Lung (tissue), 16 donors: ENCODE measurements around the gene COL6A2. TPM values are rescaled to one million over a fixed set of nuclear protein-coding genes. Genes with fewer than 3 reads are reported as not detected.

Source experiments
- ATAC-seq: fragments of 200-7000 bp; cut with Tn5 transposase; one replicate; pipeline ENCODE4 v1.9.1; 2020; ENCODE audit warnings: moderate number of reproducible peaks; ENCODE audit not compliant: insufficient read depth, low FRiP score
- DNase-seq, 3 donors: peaks; one replicate each; pipeline ENCODE4 v3.0.0-alpha.2; 2013 to 2017
- H3K27ac ChIP-seq, 2 donors: one replicate each; pipeline ENCODE4 v1.5.1; 2013; ENCODE audit warnings: mild to moderate bottlenecking in 2 of 2, moderate library complexity in 2 of 2, control low read depth in 1 of 2, inconsistent platforms in 1 of 2, low read depth in 1 of 2, low read length in 1 of 2
- H3K27me3 ChIP-seq, 3 donors: one replicate each; pipeline ENCODE4 v1.5.1; 2013; ENCODE audit warnings: low read length in 2 of 3; ENCODE audit not compliant: control insufficient read depth in 3 of 3, insufficient read depth in 3 of 3
- H3K36me3 ChIP-seq, 4 donors: one replicate each; pipeline ENCODE4 v1.5.1; 2013; ENCODE audit warnings: low read length in 4 of 4, mild to moderate bottlenecking in 1 of 4, moderate library complexity in 1 of 4; ENCODE audit not compliant: control insufficient read depth in 4 of 4, insufficient read depth in 4 of 4
- H3K4me1 ChIP-seq, 5 donors: one replicate each; pipeline ENCODE4 v1.5.1; 2013; ENCODE audit warnings: low read length in 5 of 5, mild to moderate bottlenecking in 2 of 5, moderate library complexity in 1 of 5; ENCODE audit not compliant: control insufficient read depth in 5 of 5, insufficient read depth in 5 of 5
- H3K4me3 ChIP-seq: one replicate; pipeline ENCODE4 v1.5.1; 2013; ENCODE audit warnings: mild to moderate bottlenecking, control low read depth, moderate library complexity
- H3K9ac ChIP-seq, 2 donors: one replicate each; pipeline ENCODE4 v1.5.1; 2013; ENCODE audit warnings: low read length in 2 of 2, control low read depth in 1 of 2; ENCODE audit not compliant: insufficient read depth in 1 of 2
- H3K9me3 ChIP-seq, 4 donors: one replicate each; pipeline ENCODE4 v1.5.1; 2013; ENCODE audit warnings: low read length in 3 of 4, mild to moderate bottlenecking in 1 of 4, moderate library complexity in 1 of 4; ENCODE audit not compliant: control insufficient read depth in 4 of 4, insufficient read depth in 3 of 4
- CTCF ChIP-seq: IDR thresholded peaks from 2 replicates; pipeline ENCODE4 v1.5.1; 2012; ENCODE audit warnings: mild to moderate bottlenecking; ENCODE audit errors: control extremely low read depth, extremely low read depth
- WGBS, 2 donors: extraction: QIAGEN DNeasy Blood & Tissue Kit; methylation state at CpG; one replicate each; pipeline ENCODE4 v1.1.7; 2013; 5-methylcytosine and 5-hydroxymethylcytosine counted together
- long read RNA-seq, 5 donors: transcript quantifications; one replicate each; lab custom pipeline, GENCODE V29; 2026
- polyA plus RNA-seq, 2 donors: library from polyadenylated mRNA; stranded (reverse); fragments of 200-250 nt; gene quantifications; one replicate each; pipeline ENCODE4 v1.2.1, GENCODE V29; 2013
- total RNA-seq, 2 donors: library from RNA; depleted of rRNA in 1 of 2; stranded (reverse); fragments of >200 nt in 1 of 2; gene quantifications; one replicate each; pipeline ENCODE4 v1.2.1, GENCODE V29; 2014 to 2021
- donor health status: control.
- donor health status: control.
- donor health status: Bipolar disorder and iron deficiency.
- donor health status: healthy.
- donor health status: DM: yes; HTN: yes; CAD: no.

The COL6A2 gene
- total RNA-seq: 100 to 1,000 TPM; 350 to 466 TPM
- 100 to 1,000 TPM; 192 to 234 TPM for polyA plus RNA-seq
- long read RNA-seq, donor 1, transcript COL6A2-201 (28 exons, 3,461 nt): major isoform, 22 of 77 reads
- long read RNA-seq, donor 1, partial matches to known transcripts: 40 of 77 reads
- long read RNA-seq, donor 1, other reads (novel, unspliced or antisense): 12 of 77 reads
- long read RNA-seq, donor 2, transcript COL6A2-201 (28 exons, 3,461 nt): major isoform, 6 of 25 reads
- long read RNA-seq, donor 2, partial matches to known transcripts: 15 of 25 reads
- long read RNA-seq, donor 2, other reads (novel, unspliced or antisense): 0 of 25 reads
- long read RNA-seq, donor 3, transcript COL6A2-201 (28 exons, 3,461 nt): major isoform, 14 of 29 reads
- long read RNA-seq, donor 3, partial matches to known transcripts: 14 of 29 reads
- long read RNA-seq, donor 3, other reads (novel, unspliced or antisense): 0 of 29 reads
- long read RNA-seq, donor 4, partial matches to known transcripts: 20 of 26 reads
- long read RNA-seq, donor 4, other reads (novel, unspliced or antisense): 0 of 26 reads
- long read RNA-seq, donor 5, transcript COL6A2-201 (28 exons, 3,461 nt): major isoform, 25 of 76 reads
- long read RNA-seq, donor 5, partial matches to known transcripts: 49 of 76 reads
- long read RNA-seq, donor 5, other reads (novel, unspliced or antisense): 0 of 76 reads

GRCh38 chr21:46097336-46098293 lies at the start of gene COL6A2:
Gene COL6A2 (plus strand): TSS chr21:46098112.
- Histone ChIP-seq H3K9me3 (peaks cover 0 to 6% (median 2%) of the 10 kb centered on the region in 4 donors), H3K27me3 (peaks cover 0 to 17% (median 3%) of the 10 kb centered on the region in 3 donors), H3K27ac (peak within 1 kb of the TSS; percentile 65 to 85), H3K4me1 (peaks cover 0 to 12% (median 7%) of the 10 kb centered on the region in 5 donors), H3K9ac (peak within 1 kb of the TSS in 1 of 2 donors; percentile 56), H3K36me3 (peaks cover 0 to 3% (median 2%) of the 10 kb centered on the region in 4 donors), H3K4me3 (peak within 1 kb of the TSS; percentile 59)
- DNase-seq (peak; percentile 79 to 88 (median 83)), ATAC-seq (peak; percentile 69)
- WGBS, 2 donors: 8 to 15% methylated on average over 46 to 83 of the region's 83 CpGs
- TF ChIP-seq CTCF: no peak

- DNase-seq: peak; percentile 97 to 99 (median 99)
- ATAC-seq: peak; percentile 59
Observed at GRCh38 chr21:46048926-46049889, 48.7 kb upstream of the COL6A2 start.

More at GRCh38 chr21:46048926-46049889, 48.7 kb upstream of the COL6A2 start:
- WGBS, 2 donors: 54 to 68% methylated on average over 27 of the region's 27 CpGs
- TF ChIP-seq CTCF: no peak
- Histone ChIP-seq H3K36me3 (no peaks in the 10 kb centered on the region), H3K27me3 (no peaks in the 10 kb centered on the region), H3K4me1 (peaks cover 0 to 42% (median 22%) of the 10 kb centered on the region in 5 donors), H3K4me3 (no peak overlapping the region), H3K9me3 (no peaks in the 10 kb centered on the region), H3K27ac (peak overlapping the region; percentile 1 to 78), H3K9ac (peak overlapping the region in 1 of 2 donors; percentile 1)
